IMR-90 (cell line): ENCODE measurements around the gene PRKACB. TPM values are rescaled to one million over a fixed set of nuclear protein-coding genes. Genes with fewer than 3 reads are reported as not detected.

Experiments
- ATAC-seq: fragments of 200-7000 bp; cut with Tn5 transposase; 2 replicates; pipeline ENCODE4 v1.9.1; 2020; ENCODE audit warnings: low read depth, mild to moderate bottlenecking, moderate library complexity
- BruUV-seq: library from RNA; stranded (reverse); fragments of 400-500 nt; replicated peaks from 2 replicates; lab custom pipeline; 2021; lab: Mats Ljungman, UMichigan
- CTCF ChIA-PET: fragments of 300-600 bp; formaldehyde crosslinking; extraction: SDS; loops from one replicate; lab custom pipeline; 2021; ENCODE audit warnings: antibody characterized with exemption; lab: Yijun Ruan, JAX
- POLR2A ChIA-PET: fragments of 300-600 bp; sonication (Branson Sonifier 250); formaldehyde crosslinking; loops from one replicate; lab custom pipeline; 2022; ENCODE audit warnings: antibody characterized with exemption; ENCODE audit not compliant: unreplicated experiment; lab: Charles Lee
- DNase-seq: peaks from one replicate; pipeline ENCODE4 v3.0.0; 2013
- H2AFZ ChIP-seq: replicated peaks from 2 replicates; pipeline ENCODE3; 2013; ENCODE audit warnings: low read length, mild to moderate bottlenecking; ENCODE audit not compliant: poor library complexity
- H2AK5ac ChIP-seq: 2 replicates; pipeline ENCODE4 v1.6.1; 2013; ENCODE audit warnings: low read depth, low read length, inconsistent platforms
- H2AK9ac ChIP-seq: replicated peaks from 2 replicates; pipeline ENCODE3; 2013; ENCODE audit warnings: mild to moderate bottlenecking, low read depth, low read length, moderate library complexity; ENCODE audit not compliant: poor library complexity
- H2BK120ac ChIP-seq: 2 replicates; pipeline ENCODE4 v1.6.1; 2013; ENCODE audit warnings: low read depth, low read length, inconsistent platforms
- H2BK15ac ChIP-seq: 3 replicates; pipeline ENCODE4 v1.6.1; 2013; ENCODE audit warnings: low read depth, low read length, inconsistent platforms
- H2BK20ac ChIP-seq: 2 replicates; pipeline ENCODE4 v1.6.1; 2013; ENCODE audit warnings: low read depth, mild to moderate bottlenecking, inconsistent platforms, low read length, moderate library complexity
- H2BK5ac ChIP-seq: 2 replicates; pipeline ENCODE4 v1.6.1; 2013; ENCODE audit warnings: mild to moderate bottlenecking, low read depth, low read length, inconsistent platforms; ENCODE audit not compliant: poor library complexity, severe bottlenecking
- H3K14ac ChIP-seq: replicated peaks from 2 replicates; pipeline ENCODE4 v1.6.1; 2013; ENCODE audit warnings: low read depth, low read length, inconsistent platforms
- H3K18ac ChIP-seq: 2 replicates; pipeline ENCODE4 v1.6.1; 2013; ENCODE audit warnings: low read depth, low read length, control low read depth
- H3K23ac ChIP-seq: 2 replicates; pipeline ENCODE4 v1.6.1; 2013; ENCODE audit warnings: low read depth, low read length, inconsistent platforms
- H3K27ac ChIP-seq: 2 replicates; pipeline ENCODE4 v1.5.1; 2013; ENCODE audit warnings: mild to moderate bottlenecking, control low read depth, low read length; ENCODE audit not compliant: insufficient read depth
- H3K27me3 ChIP-seq: 2 replicates; pipeline ENCODE4 v1.6.1; 2013; ENCODE audit warnings: low read length; ENCODE audit not compliant: control insufficient read depth, insufficient read depth
- H3K36me3 ChIP-seq: 2 replicates; pipeline ENCODE4 v1.6.1; 2013; ENCODE audit warnings: low read length, mixed read lengths; ENCODE audit not compliant: control insufficient read depth, insufficient read depth
- H3K4ac ChIP-seq: 2 replicates; pipeline ENCODE4 v1.6.1; 2013; ENCODE audit warnings: low read depth, low read length, inconsistent platforms
- H3K4me1 ChIP-seq: 2 replicates; pipeline ENCODE4 v1.6.1; 2013; ENCODE audit warnings: low read length, mixed read lengths; ENCODE audit not compliant: control insufficient read depth, insufficient read depth
- H3K4me2 ChIP-seq: 2 replicates; pipeline ENCODE4 v1.6.1; 2013; ENCODE audit warnings: low read depth, mild to moderate bottlenecking, control low read depth, low read length, moderate library complexity
- H3K4me3 ChIP-seq: 2 replicates; pipeline ENCODE4 v1.5.1; 2013; ENCODE audit warnings: low read depth, mild to moderate bottlenecking, control low read depth, low read length, moderate library complexity; ENCODE audit not compliant: insufficient read depth
- H3K56ac ChIP-seq: 2 replicates; pipeline ENCODE4 v1.6.1; 2013; ENCODE audit warnings: low read length, inconsistent platforms; ENCODE audit not compliant: insufficient read depth; ENCODE audit errors: extremely low read depth
- H3K79me1 ChIP-seq, 2 experiments: 2 replicates each; pipeline ENCODE4 v1.6.1; 2013; ENCODE audit warnings: low read length in 2 of 2, inconsistent platforms in 1 of 2, low read depth in 1 of 2
- H3K9ac ChIP-seq: 2 replicates; pipeline ENCODE4 v1.6.1; 2013; ENCODE audit warnings: low read depth, low read length, control low read depth
- H3K9me1 ChIP-seq: 2 replicates; pipeline ENCODE4 v1.6.1; 2013; ENCODE audit warnings: low read length, inconsistent platforms; ENCODE audit not compliant: insufficient read depth
- H3K9me3 ChIP-seq: 2 replicates; pipeline ENCODE4 v1.6.1; 2013; ENCODE audit warnings: low read length; ENCODE audit not compliant: control insufficient read depth, insufficient read depth
- H4K20me1 ChIP-seq: 2 replicates; pipeline ENCODE4 v1.6.1; 2013; ENCODE audit warnings: low read length, inconsistent platforms; ENCODE audit not compliant: insufficient read depth
- H4K5ac ChIP-seq: 2 replicates; pipeline ENCODE4 v1.6.1; 2013; ENCODE audit warnings: mild to moderate bottlenecking, low read depth, low read length, control low read depth
- H4K8ac ChIP-seq, 2 experiments: 2 replicates each; pipeline ENCODE4 v1.6.1; 2013; ENCODE audit warnings: low read depth in 2 of 2, low read length in 2 of 2, control low read depth in 1 of 2, inconsistent platforms in 1 of 2
- H4K91ac ChIP-seq: 2 replicates; pipeline ENCODE4 v1.6.1; 2013; ENCODE audit warnings: low read depth, low read length, inconsistent platforms; ENCODE audit not compliant: insufficient read depth
- BHLHE40 ChIP-seq: fragments of 150-350 bp; IDR thresholded peaks from 2 replicates; pipeline ENCODE4 v1.6.1; 2016; ENCODE audit warnings: mild to moderate bottlenecking, low read depth, low read length
- CEBPB ChIP-seq: IDR thresholded peaks from 2 replicates; pipeline ENCODE4 v1.6.1; 2012; ENCODE audit warnings: low read depth, low read length, improper control_type of control experiment
- CHD1 ChIP-seq: IDR thresholded peaks from 2 replicates; pipeline ENCODE4 v1.6.1; 2012; ENCODE audit warnings: low read depth, low read length, improper control_type of control experiment
- CTCF ChIP-seq: conservative IDR thresholded peaks from 2 replicates; pipeline ENCODE4 v1.5.1; 2012; ENCODE audit warnings: mild to moderate bottlenecking, low read depth, low read length, improper control_type of control experiment
- ELK1 ChIP-seq: fragments of 150-350 bp; IDR thresholded peaks from 2 replicates; pipeline ENCODE4 v1.6.1; 2016; ENCODE audit warnings: low read depth, mild to moderate bottlenecking, low read length, moderate library complexity, borderline replicate concordance
- FOS ChIP-seq: fragments of 150-350 bp; IDR thresholded peaks from 2 replicates; pipeline ENCODE4 v1.6.1; 2016; ENCODE audit warnings: low read depth, low read length
- MAFK ChIP-seq: IDR thresholded peaks from 2 replicates; pipeline ENCODE4 v1.6.1; 2012; ENCODE audit warnings: low read depth, low read length, improper control_type of control experiment
- MAZ ChIP-seq: IDR thresholded peaks from 2 replicates; pipeline ENCODE4 v1.6.1; 2012; ENCODE audit warnings: low read depth, mild to moderate bottlenecking, low read length, improper control_type of control experiment, moderate library complexity, borderline replicate concordance
- MXI1 ChIP-seq: IDR thresholded peaks from 2 replicates; pipeline ENCODE4 v1.6.1; 2012; ENCODE audit warnings: low read depth, mild to moderate bottlenecking, low read length, moderate library complexity, borderline replicate concordance
- NFE2L2 ChIP-seq: fragments of 150-350 bp; IDR thresholded peaks from 2 replicates; pipeline ENCODE4 v1.6.1; 2016; ENCODE audit warnings: low read depth, mild to moderate bottlenecking, low read length
- POLR2A ChIP-seq: IDR thresholded peaks from 2 replicates; pipeline ENCODE4 v1.6.1; 2012; ENCODE audit warnings: mild to moderate bottlenecking, low read depth, low read length
- RAD21 ChIP-seq: IDR thresholded peaks from 2 replicates; pipeline ENCODE4 v1.6.1; 2012; ENCODE audit warnings: low read length, improper control_type of control experiment
- RCOR1 ChIP-seq: IDR thresholded peaks from 2 replicates; pipeline ENCODE4 v1.6.1; 2012; ENCODE audit warnings: mild to moderate bottlenecking, low read length, improper control_type of control experiment; ENCODE audit not compliant: insufficient replicate concordance
- RFX5 ChIP-seq: IDR thresholded peaks from 2 replicates; pipeline ENCODE4 v1.8.0; 2012; ENCODE audit warnings: low read depth, mild to moderate bottlenecking, low read length, moderate library complexity
- SMC3 ChIP-seq: fragments of 150-350 bp; IDR thresholded peaks from 2 replicates; pipeline ENCODE4 v1.6.1; 2016; ENCODE audit warnings: low read depth, mild to moderate bottlenecking, antibody characterized with exemption, low read length, moderate library complexity
- USF2 ChIP-seq: fragments of 150-350 bp; IDR thresholded peaks from 2 replicates; pipeline ENCODE4 v1.6.1; 2017; ENCODE audit warnings: mild to moderate bottlenecking, antibody characterized with exemption, low read length, low read depth
- WGBS, 2 experiments: methylation state at CpG; one replicate each; pipeline versions ENCODE4 v1.1.5 to v1.1.7; 2013; ENCODE audit warnings: missing lambda C conversion rate in 2 of 2; ENCODE audit not compliant: insufficient read length in 1 of 2; ENCODE audit errors: extremely low coverage in 2 of 2; 5-methylcytosine and 5-hydroxymethylcytosine counted together
- dilution Hi-C: fragments of 300-500 bp; cut with HindIII; formaldehyde crosslinking; loops from one replicate; pipeline ENCODE4 v1.14.3; 2018; ENCODE audit warnings: low sequenced_read_pairs; ENCODE audit not compliant: unreplicated experiment
- in situ Hi-C: fragments of 300-500 bp; cut with MboI; formaldehyde crosslinking; loops from 3 replicates; pipeline ENCODE4 v1.14.3; 2019; ENCODE audit warnings: low sequenced_read_pairs, inconsistent platforms, mixed read lengths
- intact Hi-C: fragments of 100-400 bp; cut with micrococcal nuclease; formaldehyde crosslinking; loops from 2 replicates; pipeline ENCODE4 v1.10.0; 2022
- polyA plus RNA-seq, 3 experiments: library from polyadenylated mRNA; depleted of rRNA; stranded (reverse); fragments of >200 nt; gene quantifications; 2 replicates each; pipeline ENCODE4 v1.2.3, GENCODE V29; 2012; ENCODE audit warnings: low replicate concordance in 1 of 3
- total RNA-seq: library from RNA; depleted of rRNA; stranded (reverse); fragments of >200 nt; gene quantifications from 2 replicates; pipeline ENCODE4 v1.2.3, GENCODE V29; 2012

PRKACB gene
- total and polyA plus RNA-seq, 2 of the 4 experiments (the other 2 are of a cell fraction), result 8.2 to 8.3 TPM

GRCh38 chr1:84107955-84108354 is 36.1 kb upstream of the PRKACB start:
- Histone ChIP-seq H2BK120ac (peak overlapping the region; percentile 54), H3K9me3 (no peaks in the 10 kb centered on the region; the same call in 1 of the 2 replicates), H4K5ac (peak overlapping the region; percentile 9; the same call in 1 of the 2 replicates), H3K4me1 (peaks cover 2% of the 10 kb centered on the region; the same call in 1 of the 2 replicates), H3K79me1 (peaks cover 6 to 16% of the 10 kb centered on the region in 2 experiments; a peak in 2 of 4 replicates), H3K9ac (no peak overlapping the region), H3K27ac (no peak overlapping the region; the same call in 1 of the 2 replicates), H3K56ac (no peak overlapping the region; the same call in 1 of the 2 replicates), H4K20me1 (no peaks in the 10 kb centered on the region), H2AK5ac (0 out of 2 replicates have a peak overlapping the region, but pooled peaks have one; percentile 46), H3K4me2 (no peak overlapping the region), H3K18ac (peak overlapping the region; percentile 74; the same call in 1 of the 2 replicates), H2BK20ac (peak overlapping the region; percentile 55; the same call in 1 of the 2 replicates), H2BK5ac (peak overlapping the region; percentile 89), H2BK15ac (no peak overlapping the region), H3K9me1 (no peaks in the 10 kb centered on the region), H4K8ac (peak overlapping the region in 1 of 2 experiments; percentile 76; a peak in 2 of 4 replicates), H3K14ac (peak overlapping the region; percentile 35; the same call in 1 of the 2 replicates), H3K27me3 (no peaks in the 10 kb centered on the region), H3K4me3 (no peak overlapping the region), H2AK9ac (no peak overlapping the region), H3K4ac (0 out of 2 replicates have a peak overlapping the region, but pooled peaks have one; percentile 54), H3K36me3 (no peaks in the 10 kb centered on the region), H2AFZ (no peak overlapping the region), H3K23ac (peak overlapping the region; percentile 32; the same call in 1 of the 2 replicates), H4K91ac (peak overlapping the region; percentile 12; the same call in 1 of the 2 replicates)
- no TSS peak for BruUV-seq
- POLR2A ChIA-PET, result no interaction called here
- no CpG with 5 or more reads among the region's 2 CpGs for WGBS, 2 experiments
- CTCF ChIA-PET, result no interaction called here
- no peak for ATAC-seq
- dilution Hi-C loops, result no loop called here
- intact Hi-C loops, result no loop called here
- no peak for DNase-seq
- TF ChIP-seq POLR2A (no peak), NFE2L2 (no peak), ELK1 (no peak), MXI1 (no peak), CHD1 (no peak), RAD21 (no peak), CEBPB (no peak), MAFK (no peak), BHLHE40 (no peak), RCOR1 (no peak), RFX5 (no peak), MAZ (no peak), FOS (no peak), SMC3 (no peak), CTCF (no peak), USF2 (no peak)
- in situ Hi-C loops, result no loop called here
